Measurements from ENCODE around the gene PLXNA4.

Gene PLXNA4

GRCh38 chr7:132498319-132498718 lies 78.0 kb downstream of the PLXNA4 start:
- no peak for DNase-seq

- DNase-seq, result no peak
Measured at GRCh38 chr7:132497098-132497497, 79.2 kb downstream of the PLXNA4 start.

GRCh38 chr7:132495936-132496335 lies 80.3 kb downstream of the PLXNA4 start:
- DNase-seq, result peak; percentile 20

- DNase-seq, result no peak
Measured at GRCh38 chr7:132494474-132494873, 81.8 kb downstream of the PLXNA4 start.

GRCh38 chr7:132492823-132493445 lies 83.3 kb downstream of the PLXNA4 start:
- DNase-seq, result no peak

GRCh38 chr7:132491391-132491945 lies 84.8 kb downstream of the PLXNA4 start:
- DNase-seq, result peak; percentile 28

GRCh38 chr7:132490474-132490873 lies 85.8 kb downstream of the PLXNA4 start:
- DNase-seq, result no peak

GRCh38 chr7:132489776-132490237 lies 86.5 kb downstream of the PLXNA4 start:
- DNase-seq, result no peak

- peak; percentile 54 for DNase-seq
Measured at GRCh38 chr7:132488634-132489302, 87.5 kb downstream of the PLXNA4 start.

GRCh38 chr7:132486274-132486610 lies 90.0 kb downstream of the PLXNA4 start:
- DNase-seq, result no peak

GRCh38 chr7:132485600-132486273 lies 90.5 kb downstream of the PLXNA4 start:
- no peak for DNase-seq

- no peak for DNase-seq
Measured at GRCh38 chr7:132485136-132485535, 91.1 kb downstream of the PLXNA4 start.

GRCh38 chr7:132482866-132483265 lies 93.4 kb downstream of the PLXNA4 start:
- DNase-seq, result no peak

GRCh38 chr7:132480534-132480933 lies 95.7 kb downstream of the PLXNA4 start:
- no peak for DNase-seq

- DNase-seq, result no peak
Measured at GRCh38 chr7:132476541-132476940, 99.7 kb downstream of the PLXNA4 start.

- DNase-seq, result peak; percentile 24
Measured at GRCh38 chr7:132475669-132476116, 100.6 kb downstream of the PLXNA4 start.

- DNase-seq, result no peak
Measured at GRCh38 chr7:132475037-132475668, 101.1 kb downstream of the PLXNA4 start.

- DNase-seq, result peak; percentile 89
Measured at GRCh38 chr7:132472463-132473120, 103.7 kb downstream of the PLXNA4 start.

GRCh38 chr7:132471515-132471914 lies 104.8 kb downstream of the PLXNA4 start:
- no peak for DNase-seq

- no peak for DNase-seq
Measured at GRCh38 chr7:132469681-132470080, 106.6 kb downstream of the PLXNA4 start.

- DNase-seq, result no peak
Measured at GRCh38 chr7:132469264-132469663, 107.0 kb downstream of the PLXNA4 start.

GRCh38 chr7:132466367-132466766 lies 109.9 kb downstream of the PLXNA4 start:
- no peak for DNase-seq

- DNase-seq, result no peak
Measured at GRCh38 chr7:132465516-132465915, 110.8 kb downstream of the PLXNA4 start.
